HG03457 (cell line): ENCODE data around the gene ZNF428.
"Not testable (repeated sequence)": the region's sequence is repeated elsewhere in the genome, so short reads cannot be mapped to it uniquely, and the experiment has no call there.

Source experiments
- ATAC-seq: cut with Tn5 transposase; IDR thresholded peaks from one replicate; pipeline ENCODE4 v1.9.1; 2021; ENCODE audit warnings: moderate number of reproducible peaks; ENCODE audit not compliant: unreplicated experiment

Gene ZNF428

GRCh38 chr19:43640424-43640757 is 21.0 kb upstream of the ZNF428 start:
- no peak for ATAC-seq

- ATAC-seq = no peak
Measured at GRCh38 chr19:43639519-43640423, 20.3 kb upstream of the ZNF428 start, which contains the start of gene CADM4. TSS of gene CADM4 (minus strand) at chr19:43639850. CDS start at chr19:43639790, 60 bp downstream.

GRCh38 chr19:43638995-43639518 is 19.6 kb upstream of the ZNF428 start:
- ATAC-seq = no peak

- ATAC-seq = no peak
Measured at GRCh38 chr19:43638214-43638994, 19.0 kb upstream of the ZNF428 start.

GRCh38 chr19:43636121-43636683 is 16.8 kb upstream of the ZNF428 start:
- no peak for ATAC-seq

- not testable (repeated sequence) for ATAC-seq
Measured at GRCh38 chr19:43635561-43635940, 16.1 kb upstream of the ZNF428 start.

GRCh38 chr19:43634872-43635560 is 15.6 kb upstream of the ZNF428 start:
- ATAC-seq = no peak

- no peak for ATAC-seq
Measured at GRCh38 chr19:43634506-43634871, 15.1 kb upstream of the ZNF428 start.

- ATAC-seq = no peak
Measured at GRCh38 chr19:43634068-43634467, 14.6 kb upstream of the ZNF428 start.

- no peak for ATAC-seq
Measured at GRCh38 chr19:43633520-43633919, 14.1 kb upstream of the ZNF428 start.

GRCh38 chr19:43631491-43631890 is 12.1 kb upstream of the ZNF428 start:
- ATAC-seq = no peak

- ATAC-seq = no peak
Measured at GRCh38 chr19:43628646-43629326, 9.4 kb upstream of the ZNF428 start.

- ATAC-seq = no peak
Measured at GRCh38 chr19:43626838-43627237, 7.4 kb upstream of the ZNF428 start.

- ATAC-seq = no peak
Measured at GRCh38 chr19:43625918-43626579, 6.6 kb upstream of the ZNF428 start.

GRCh38 chr19:43624933-43625332 is 5.5 kb upstream of the ZNF428 start:
- no peak for ATAC-seq

GRCh38 chr19:43623889-43624670 is 4.7 kb upstream of the ZNF428 start:
- ATAC-seq = no peak

GRCh38 chr19:43622956-43623355 is 3.5 kb upstream of the ZNF428 start:
- ATAC-seq = no peak

GRCh38 chr19:43622070-43622469 is 2.6 kb upstream of the ZNF428 start:
- ATAC-seq = no peak
